Right atrium auricular region (tissue), 2 donors: Measurements from ENCODE around the gene GASK1A. TPM values are rescaled to one million over a fixed set of nuclear protein-coding genes. Genes with fewer than 3 reads are reported as not detected.

Experiments
- DNase-seq: peaks from one replicate; pipeline ENCODE4 v3.0.0-alpha.2; 2019; ENCODE audit warnings: low spot score
- H3K27ac ChIP-seq, 2 donors: fragments of 200-600 bp; sonication (generic); 1 replicate in 1 of 2; 2 replicates in 1 of 2; pipeline ENCODE4 v1.5.1; 2016 to 2019
- H3K27me3 ChIP-seq, 2 donors: fragments of 200-600 bp; sonication (generic); one replicate each; pipeline versions ENCODE4 v1.5.1 to v1.6.0; 2017 to 2019
- H3K36me3 ChIP-seq: fragments of 200-600 bp; sonication (generic); one replicate; pipeline ENCODE4 v1.5.1; 2016
- H3K4me1 ChIP-seq, 2 donors: fragments of 200-600 bp; sonication (generic); one replicate each; pipeline versions ENCODE4 v1.5.1 to v1.6.0; 2017 to 2019
- H3K4me3 ChIP-seq, 2 donors: fragments of 200-600 bp; sonication (generic); 1 replicate in 1 of 2; 2 replicates in 1 of 2; pipeline ENCODE4 v1.5.1; 2017 to 2019; ENCODE audit warnings: mild to moderate bottlenecking in 1 of 2, moderate library complexity in 1 of 2
- H3K9me3 ChIP-seq, 2 donors: fragments of 200-600 bp; sonication (generic); one replicate each; pipeline ENCODE4 v1.5.1; 2019
- CTCF ChIP-seq, 2 donors: fragments of 200-600 bp; sonication (generic); IDR thresholded peaks; one replicate each; pipeline ENCODE4 v1.5.1; 2019; ENCODE audit warnings: antibody characterized with exemption in 2 of 2
- total RNA-seq, 2 donors: library from RNA; depleted of rRNA; stranded (reverse); fragments of >200 nt; gene quantifications; one replicate each; pipeline ENCODE4 v1.1.0, GENCODE V29; 2016

The GASK1A gene
- total RNA-seq, 2 donors from 2014 or later: 1.5 to 2.1 TPM

GRCh38 chr3:43075904-43076661 is 97.0 kb downstream of the GASK1A start:
- Histone ChIP-seq H3K4me1 (no peaks in the 10 kb centered on the region), H3K4me3 (no peak overlapping the region), H3K9me3 (no peaks in the 10 kb centered on the region), H3K27me3 (no peaks in the 10 kb centered on the region), H3K36me3 (peaks cover 18% of the 10 kb centered on the region), H3K27ac (no peak overlapping the region)
- DNase-seq: no peak
- TF ChIP-seq CTCF (IDR thresholded peaks at IDR 0.05): no peak

- Histone ChIP-seq H3K27me3 (no peaks in the 10 kb centered on the region), H3K36me3 (peaks cover 20% of the 10 kb centered on the region), H3K4me1 (no peaks in the 10 kb centered on the region), H3K9me3 (no peaks in the 10 kb centered on the region), H3K27ac (no peak overlapping the region), H3K4me3 (no peak overlapping the region)
- TF ChIP-seq CTCF (IDR thresholded peaks at IDR 0.05): no peak
- DNase-seq: no peak
Observed at GRCh38 chr3:43076857-43077256, 97.7 kb downstream of the GASK1A start.

- Histone ChIP-seq H3K4me1 (no peaks in the 10 kb centered on the region), H3K27me3 (no peaks in the 10 kb centered on the region), H3K9me3 (no peaks in the 10 kb centered on the region), H3K4me3 (no peak overlapping the region), H3K27ac (no peak overlapping the region), H3K36me3 (peaks cover 20% of the 10 kb centered on the region)
- no peak for DNase-seq
- no peak for TF ChIP-seq CTCF (IDR thresholded peaks at IDR 0.05)
Observed at GRCh38 chr3:43077261-43077660, 98.2 kb downstream of the GASK1A start.

- no peak for TF ChIP-seq CTCF (IDR thresholded peaks at IDR 0.05)
- Histone ChIP-seq H3K4me1 (no peaks in the 10 kb centered on the region), H3K27me3 (no peaks in the 10 kb centered on the region), H3K27ac (no peak overlapping the region), H3K9me3 (no peaks in the 10 kb centered on the region), H3K4me3 (no peak overlapping the region), H3K36me3 (peaks cover 20% of the 10 kb centered on the region)
- DNase-seq: no peak
Observed at GRCh38 chr3:43077707-43078106, 98.6 kb downstream of the GASK1A start.

GRCh38 chr3:43079536-43080332 is 100.6 kb downstream of the GASK1A start:
- TF ChIP-seq CTCF (IDR thresholded peaks at IDR 0.05): no peak
- no peaks in the 10 kb centered on the region for H3K4me1 ChIP-seq
- H3K27me3 ChIP-seq: no peaks in the 10 kb centered on the region
- H3K9me3 ChIP-seq: no peaks in the 10 kb centered on the region
- H3K27ac ChIP-seq: no peak overlapping the region
- peak; percentile 55 for DNase-seq
- H3K4me3 ChIP-seq: no peak overlapping the region
- H3K36me3 ChIP-seq: peaks cover 20% of the 10 kb centered on the region
